CD8-positive, alpha-beta memory T cell (primary cell): ENCODE results near the gene RIPOR1. TPM values are rescaled to one million over a fixed set of nuclear protein-coding genes. Genes with fewer than 3 reads are reported as not detected.

Source experiments
- CTCF ChIA-PET: fragments of 350-600 bp; sonication (Branson Sonifier 250); formaldehyde crosslinking; loops from one replicate; lab custom pipeline; 2021; ENCODE audit warnings: antibody characterized with exemption; lab: Charles Lee
- POLR2A ChIA-PET: fragments of 350-600 bp; sonication (Branson Sonifier 250); formaldehyde crosslinking; loops from one replicate; lab custom pipeline; 2021; ENCODE audit warnings: antibody characterized with exemption; lab: Charles Lee
- DNase-seq, 5 donors: peaks; one replicate each; pipeline versions ENCODE4 v3.0.0 to v3.0.0-alpha.2; 2020 to 2022; ENCODE audit warnings: mixed read lengths in 1 of 5
- H3K27ac ChIP-seq: one replicate; pipeline ENCODE4 v1.7.0; 2013; ENCODE audit warnings: low read depth, mild to moderate bottlenecking, low read length, moderate library complexity
- H3K27me3 ChIP-seq: 2 replicates; pipeline ENCODE4 v1.7.0; 2013; ENCODE audit warnings: low read length, mild to moderate bottlenecking; ENCODE audit not compliant: insufficient read depth, poor library complexity, severe bottlenecking
- H3K36me3 ChIP-seq: 2 replicates; pipeline ENCODE4 v1.7.0; 2013; ENCODE audit warnings: mild to moderate bottlenecking, low read length, moderate library complexity; ENCODE audit not compliant: insufficient read depth
- H3K4me1 ChIP-seq: 2 replicates; pipeline ENCODE4 v1.7.0; 2013; ENCODE audit warnings: mild to moderate bottlenecking, low read length, moderate library complexity; ENCODE audit not compliant: insufficient read depth
- H3K4me3 ChIP-seq: 2 replicates; pipeline ENCODE4 v1.7.0; 2013; ENCODE audit warnings: mild to moderate bottlenecking, low read length
- H3K9me3 ChIP-seq: 2 replicates; pipeline ENCODE4 v1.7.0; 2013; ENCODE audit warnings: mild to moderate bottlenecking, low read length
- H3K27ac Mint-ChIP-seq, 8 donors: one replicate each; pipeline ENCODE4 v1.8.0; 2020 to 2021; ENCODE audit warnings: mixed read lengths in 8 of 8, mild to moderate bottlenecking in 6 of 8, inconsistent platforms in 3 of 8, moderate library complexity in 3 of 8
- H3K27me3 Mint-ChIP-seq, 2 donors: one replicate each; pipeline ENCODE4 v1.8.0; 2020 to 2021; ENCODE audit warnings: mixed read lengths in 2 of 2, mild to moderate bottlenecking in 1 of 2, moderate library complexity in 1 of 2
- H3K36me3 Mint-ChIP-seq, 3 donors: one replicate each; pipeline ENCODE4 v1.8.0; 2020 to 2021; ENCODE audit warnings: mixed read lengths in 3 of 3, inconsistent platforms in 1 of 3, mild to moderate bottlenecking in 1 of 3
- H3K4me1 Mint-ChIP-seq, 3 donors: one replicate each; pipeline ENCODE4 v1.8.0; 2020 to 2021; ENCODE audit warnings: mixed read lengths in 3 of 3, inconsistent platforms in 1 of 3, mild to moderate bottlenecking in 1 of 3
- H3K4me3 Mint-ChIP-seq, 7 donors: one replicate each; pipeline ENCODE4 v1.8.0; 2020 to 2021; ENCODE audit warnings: mixed read lengths in 7 of 7, mild to moderate bottlenecking in 6 of 7, moderate library complexity in 4 of 7, inconsistent platforms in 2 of 7
- H3K9me3 Mint-ChIP-seq, 5 donors: one replicate each; pipeline ENCODE4 v1.8.0; 2020 to 2022; ENCODE audit warnings: mixed read lengths in 5 of 5, mild to moderate bottlenecking in 3 of 5, moderate library complexity in 2 of 5, inconsistent platforms in 1 of 5
- polyA plus RNA-seq: library from polyadenylated mRNA; unstranded; fragments of 300-500 nt; fragmentation: Illumina TruSeq; gene quantifications from one replicate; pipeline ENCODE4 v1.2.3, GENCODE V29; 2021
- total RNA-seq, 2 experiments: library from RNA; stranded (reverse); gene quantifications; one replicate each; pipeline ENCODE4 v1.2.3, GENCODE V29; 2021

The RIPOR1 gene
- total and polyA plus RNA-seq, 3 experiments from 2014 or later, result 6.1 to 27.4 (median 23.2) TPM

- H3K36me3 Mint-ChIP-seq, result peaks cover 0 to 26% (median 4%) of the 10 kb centered on the region in 3 donors
- H3K4me1 ChIP-seq, result peaks cover 58% of the 10 kb centered on the region
Observed at GRCh38 chr16:67551972-67552371, 23.3 kb downstream of the RIPOR1 start.

GRCh38 chr16:67552476-67552875 lies 23.8 kb downstream of the RIPOR1 start:
- no peaks in the 10 kb centered on the region for H3K36me3 ChIP-seq
- ChIA-PET POLR2A (interaction anchor here (1.2 kb wide), 1 partner anchor 10 kb away, joined by 5 read pairs; the partner anchor contains the start of gene CTCF), CTCF (interaction anchor here (1.3 to 10.5 kb wide), 3 partner anchors 9 to 91 kb away, joined by 5 to 235 read pairs (median 164); partner anchors contain the start of genes CARMIL2 and CTCF)
- no peaks in the 10 kb centered on the region for H3K27me3 ChIP-seq
- no peaks in the 10 kb centered on the region for H3K9me3 Mint-ChIP-seq
- no peak overlapping the region for H3K4me3 Mint-ChIP-seq
- peaks cover 0 to 26% (median 4%) of the 10 kb centered on the region in 3 donors for H3K36me3 Mint-ChIP-seq
- H3K4me1 ChIP-seq, result peaks cover 56% of the 10 kb centered on the region
- DNase-seq, result no peak
- no peaks in the 10 kb centered on the region for H3K27me3 Mint-ChIP-seq
- peak overlapping the region; percentile 17 to 97 (median 70) for H3K27ac Mint-ChIP-seq
- no peaks in the 10 kb centered on the region for H3K9me3 ChIP-seq
- no peak overlapping the region for H3K27ac ChIP-seq
- H3K4me1 Mint-ChIP-seq, result peaks cover 32 to 63% (median 45%) of the 10 kb centered on the region in 3 donors
- H3K4me3 ChIP-seq, result no peak overlapping the region

More at GRCh38 chr16:67551972-67552371, 23.3 kb downstream of the RIPOR1 start:
- Histone ChIP-seq H3K4me3 (no peak overlapping the region), H3K27me3 (no peaks in the 10 kb centered on the region), H3K9me3 (no peaks in the 10 kb centered on the region), H3K27ac (no peak overlapping the region), H3K36me3 (no peaks in the 10 kb centered on the region)
- Mint-ChIP-seq H3K4me3 (no peak overlapping the region), H3K9me3 (no peaks in the 10 kb centered on the region), H3K27me3 (no peaks in the 10 kb centered on the region), H3K4me1 (peaks cover 35 to 63% (median 47%) of the 10 kb centered on the region in 3 donors), H3K27ac (peak overlapping the region in 7 of 8 donors; percentile 17 to 83 (median 50))
- ChIA-PET POLR2A (interaction anchor here (1.2 kb wide), 1 partner anchor 10 kb away, joined by 5 read pairs; the partner anchor contains the start of gene CTCF), CTCF (interaction anchor here (1.3 to 10.5 kb wide), 3 partner anchors 8 to 91 kb away, joined by 5 to 235 read pairs (median 164); partner anchors contain the start of genes CARMIL2 and CTCF)
- DNase-seq, result no peak

- Mint-ChIP-seq H3K27me3 (no peaks in the 10 kb centered on the region), H3K9me3 (no peaks in the 10 kb centered on the region), H3K27ac (peak overlapping the region; percentile 48 to 93 (median 90)), H3K36me3 (peaks cover 0 to 23% (median 3%) of the 10 kb centered on the region in 3 donors), H3K4me3 (peak overlapping the region; percentile 2 to 79 (median 46)), H3K4me1 (peaks cover 24 to 57% (median 48%) of the 10 kb centered on the region in 3 donors)
- H3K4me3 ChIP-seq, result no peak overlapping the region
- no peaks in the 10 kb centered on the region for H3K27me3 ChIP-seq
- CTCF ChIA-PET, result interaction anchor here (1.0 to 3.3 kb wide), 9 partner anchors 8 to 111 kb away, joined by 3 to 37 read pairs (median 4); partner anchors contain the start of genes C16orf86, CARMIL2 and ENKD1
- DNase-seq, result peak in 2 of 5 donors; percentile 30 to 50
- no peak overlapping the region for H3K27ac ChIP-seq
- no peaks in the 10 kb centered on the region for H3K36me3 ChIP-seq
- H3K4me1 ChIP-seq, result peaks cover 46% of the 10 kb centered on the region
- no peaks in the 10 kb centered on the region for H3K9me3 ChIP-seq
- POLR2A ChIA-PET, result interaction anchor here (0.5 to 1.6 kb wide), 8 partner anchors 9 to 683 kb away, joined by 3 to 10 read pairs (median 4); partner anchors contain the start of genes ACD, ATP6V0D1 and CARMIL2
Observed at GRCh38 chr16:67555795-67556212, 27.2 kb downstream of the RIPOR1 start.

- peaks cover 32 to 58% (median 50%) of the 10 kb centered on the region in 3 donors for H3K4me1 Mint-ChIP-seq
- no peaks in the 10 kb centered on the region for H3K9me3 Mint-ChIP-seq
- no peak overlapping the region for H3K27ac Mint-ChIP-seq
- H3K4me1 ChIP-seq, result peaks cover 37% of the 10 kb centered on the region
- H3K36me3 Mint-ChIP-seq, result peaks cover 0 to 21% (median 3%) of the 10 kb centered on the region in 3 donors
- H3K27ac ChIP-seq, result no peak overlapping the region
- no peaks in the 10 kb centered on the region for H3K36me3 ChIP-seq
- no peak for DNase-seq
- H3K9me3 ChIP-seq, result no peaks in the 10 kb centered on the region
- H3K27me3 ChIP-seq, result no peaks in the 10 kb centered on the region
- no peaks in the 10 kb centered on the region for H3K27me3 Mint-ChIP-seq
- peak overlapping the region in 1 of 7 donors; percentile 3 for H3K4me3 Mint-ChIP-seq
- POLR2A ChIA-PET, result interaction anchor here (1.1 kb wide), 1 partner anchor 86 kb away, joined by 4 read pairs; the partner anchor contains the start of gene CARMIL2
- CTCF ChIA-PET, result interaction anchor here (1.0 to 6.8 kb wide), 3 partner anchors 8 to 44 kb away, joined by 3 to 164 read pairs (median 47); no protein-coding TSS in a partner anchor
- no peak overlapping the region for H3K4me3 ChIP-seq
Observed at GRCh38 chr16:67558859-67559258, 30.2 kb downstream of the RIPOR1 start.

- no peaks in the 10 kb centered on the region for H3K27me3 ChIP-seq
- H3K36me3 Mint-ChIP-seq, result peaks cover 0 to 15% (median 0%) of the 10 kb centered on the region in 3 donors
- peaks cover 43% of the 10 kb centered on the region for H3K4me1 ChIP-seq
- peak overlapping the region; percentile 67 for H3K4me3 ChIP-seq
- CTCF ChIA-PET, result interaction anchor here (0.9 to 6.8 kb wide), 9 partner anchors 10 to 107 kb away, joined by 3 to 164 read pairs (median 4); partner anchors contain the start of genes C16orf86, CARMIL2 and PARD6A
- peaks cover 38 to 59% (median 49%) of the 10 kb centered on the region in 3 donors for H3K4me1 Mint-ChIP-seq
- H3K27ac ChIP-seq, result peak overlapping the region; percentile 78
- POLR2A ChIA-PET, result interaction anchor here (1.5 to 5.0 kb wide), 4 partner anchors 13 to 99 kb away, joined by 7 to 46 read pairs (median 28); partner anchors contain the start of genes ACD, CARMIL2 and PARD6A
- no peak for DNase-seq
- no peaks in the 10 kb centered on the region for H3K9me3 ChIP-seq
- no peaks in the 10 kb centered on the region for H3K27me3 Mint-ChIP-seq
- no peaks in the 10 kb centered on the region for H3K36me3 ChIP-seq
- H3K4me3 Mint-ChIP-seq, result peak overlapping the region; percentile 87 to 98 (median 88)
- peak overlapping the region; percentile 85 to 96 (median 93) for H3K27ac Mint-ChIP-seq
- no peaks in the 10 kb centered on the region for H3K9me3 Mint-ChIP-seq
Observed at GRCh38 chr16:67560827-67561342, 32.3 kb downstream of the RIPOR1 start.

GRCh38 chr16:67561501-67561823 lies 32.8 kb downstream of the RIPOR1 start:
- H3K27ac Mint-ChIP-seq, result peak overlapping the region; percentile 85 to 96 (median 93)
- Histone ChIP-seq H3K4me1 (peaks cover 37% of the 10 kb centered on the region), H3K27me3 (no peaks in the 10 kb centered on the region), H3K4me3 (peak overlapping the region; percentile 67), H3K36me3 (no peaks in the 10 kb centered on the region), H3K9me3 (no peaks in the 10 kb centered on the region), H3K27ac (peak overlapping the region; percentile 78)
- peaks cover 34 to 58% (median 48%) of the 10 kb centered on the region in 3 donors for H3K4me1 Mint-ChIP-seq
- no peaks in the 10 kb centered on the region for H3K27me3 Mint-ChIP-seq
- H3K9me3 Mint-ChIP-seq, result no peaks in the 10 kb centered on the region
- DNase-seq, result no peak
- peak overlapping the region; percentile 87 to 98 (median 88) for H3K4me3 Mint-ChIP-seq
- CTCF ChIA-PET, result interaction anchor here (0.9 to 6.8 kb wide), 14 partner anchors 10 to 107 kb away, joined by 3 to 164 read pairs (median 6); partner anchors contain the start of genes C16orf86, CARMIL2 and PARD6A
- peaks cover 0 to 13% (median 0%) of the 10 kb centered on the region in 3 donors for H3K36me3 Mint-ChIP-seq
- POLR2A ChIA-PET, result interaction anchor here (0.6 to 5.0 kb wide), 10 partner anchors 9 to 508 kb away, joined by 3 to 46 read pairs (median 8); partner anchors contain the start of genes ACD, ATP6V0D1, CARMIL2 and PARD6A

- Histone ChIP-seq H3K4me1 (peaks cover 32% of the 10 kb centered on the region), H3K27me3 (no peaks in the 10 kb centered on the region), H3K36me3 (no peaks in the 10 kb centered on the region), H3K9me3 (no peaks in the 10 kb centered on the region), H3K27ac (peak overlapping the region; percentile 78), H3K4me3 (peak overlapping the region; percentile 67)
- POLR2A ChIA-PET, result interaction anchor here (0.6 to 5.0 kb wide), 12 partner anchors 10 to 507 kb away, joined by 3 to 46 read pairs (median 8); partner anchors contain the start of genes ACD, ATP6V0D1, CARMIL2 and PARD6A
- CTCF ChIA-PET, result interaction anchor here (0.9 to 6.8 kb wide), 16 partner anchors 9 to 106 kb away, joined by 3 to 164 read pairs (median 6); partner anchors contain the start of genes C16orf86, CARMIL2 and PARD6A
- no peaks in the 10 kb centered on the region for H3K27me3 Mint-ChIP-seq
- no peaks in the 10 kb centered on the region for H3K9me3 Mint-ChIP-seq
- peak overlapping the region; percentile 87 to 98 (median 91) for H3K4me3 Mint-ChIP-seq
- peak; percentile 95 to 98 (median 96) for DNase-seq
- peaks cover 35 to 60% (median 48%) of the 10 kb centered on the region in 3 donors for H3K4me1 Mint-ChIP-seq
- H3K27ac Mint-ChIP-seq, result peak overlapping the region; percentile 85 to 96 (median 93)
- H3K36me3 Mint-ChIP-seq, result peaks cover 0 to 13% (median 0%) of the 10 kb centered on the region in 3 donors
Observed at GRCh38 chr16:67561824-67562525, 33.3 kb downstream of the RIPOR1 start.
